OCI-LY7 (cell line): ENCODE results near the gene RNF152.

Source experiments
- EZH2phosphoT487 ChIP-seq: fragments of 200-600 bp; sonication (generic); IDR thresholded peaks from 2 replicates; pipeline ENCODE4 v1.6.1; 2018; ENCODE audit warnings: low read depth, borderline replicate concordance, mild to moderate bottlenecking, mixed run types, antibody characterized with exemption, low read length, moderate library complexity, mixed read lengths
- TF ChIP-seq, protein P1 (sequence below): fragments of 200-600 bp; sonication (generic); conservative IDR thresholded peaks from 2 replicates; pipeline ENCODE4 v1.5.1; 2014; ENCODE audit warnings: mild to moderate bottlenecking, antibody characterized with exemption, low read length, moderate library complexity, mixed read lengths

DNA sequence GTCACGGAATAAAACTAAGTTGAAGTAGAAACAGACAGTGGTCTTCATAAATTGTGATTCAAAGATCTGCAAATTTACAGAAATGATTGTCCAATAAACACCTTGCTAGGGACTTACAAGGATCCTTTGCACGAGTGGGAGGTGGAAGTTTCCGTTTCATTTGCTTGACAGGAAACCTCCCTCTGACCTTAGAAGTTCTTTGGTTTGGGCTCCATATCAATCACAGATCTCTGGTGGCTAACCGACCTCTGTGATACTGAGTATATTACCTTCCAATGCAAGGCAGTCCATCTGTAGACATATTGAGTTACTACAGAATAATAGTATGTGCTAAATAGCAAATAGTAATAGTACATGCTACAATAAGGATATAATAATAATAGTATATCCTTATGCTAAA is 33.7 kb upstream of the RNF152 start:
- TF ChIP-seq EZH2phosphoT487, result no peak
- TF ChIP-seq, protein P1, sequence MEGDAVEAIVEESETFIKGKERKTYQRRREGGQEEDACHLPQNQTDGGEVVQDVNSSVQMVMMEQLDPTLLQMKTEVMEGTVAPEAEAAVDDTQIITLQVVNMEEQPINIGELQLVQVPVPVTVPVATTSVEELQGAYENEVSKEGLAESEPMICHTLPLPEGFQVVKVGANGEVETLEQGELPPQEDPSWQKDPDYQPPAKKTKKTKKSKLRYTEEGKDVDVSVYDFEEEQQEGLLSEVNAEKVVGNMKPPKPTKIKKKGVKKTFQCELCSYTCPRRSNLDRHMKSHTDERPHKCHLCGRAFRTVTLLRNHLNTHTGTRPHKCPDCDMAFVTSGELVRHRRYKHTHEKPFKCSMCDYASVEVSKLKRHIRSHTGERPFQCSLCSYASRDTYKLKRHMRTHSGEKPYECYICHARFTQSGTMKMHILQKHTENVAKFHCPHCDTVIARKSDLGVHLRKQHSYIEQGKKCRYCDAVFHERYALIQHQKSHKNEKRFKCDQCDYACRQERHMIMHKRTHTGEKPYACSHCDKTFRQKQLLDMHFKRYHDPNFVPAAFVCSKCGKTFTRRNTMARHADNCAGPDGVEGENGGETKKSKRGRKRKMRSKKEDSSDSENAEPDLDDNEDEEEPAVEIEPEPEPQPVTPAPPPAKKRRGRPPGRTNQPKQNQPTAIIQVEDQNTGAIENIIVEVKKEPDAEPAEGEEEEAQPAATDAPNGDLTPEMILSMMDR, result no peak
